ENCODE results near the gene SDC4. TPM values are rescaled to one million over a fixed set of nuclear protein-coding genes. Genes with fewer than 3 reads are reported as not detected.

Gene SDC4
- total RNA-seq, 1 donor from 2014 or later = 7.4 TPM

GRCh38 chr20:45365444-45365970 lies 17.3 kb upstream of the SDC4 start:
- H3K27ac Mint-ChIP-seq (ENCODE audit: unreplicated experiment) = no peak overlapping the region
- H3K36me3 Mint-ChIP-seq (ENCODE audit: low read depth, unreplicated experiment) = peaks cover 15% of the 10 kb centered on the region
- no peak for DNase-seq (ENCODE audit: low spot score)

GRCh38 chr20:45363611-45364492 lies 15.6 kb upstream of the SDC4 start:
- H3K9me3 Mint-ChIP-seq (ENCODE audit: unreplicated experiment) = no peaks in the 10 kb centered on the region
- no peak for DNase-seq (ENCODE audit: low spot score)
- no peak for TF ChIP-seq CTCF (IDR thresholded peaks at IDR 0.05; ENCODE audit: unreplicated experiment)
- peak overlapping the region; percentile 99 for H3K27ac Mint-ChIP-seq (ENCODE audit: unreplicated experiment)
- H3K27me3 Mint-ChIP-seq (ENCODE audit: unreplicated experiment) = peaks cover 8% of the 10 kb centered on the region
- H3K36me3 Mint-ChIP-seq (ENCODE audit: low read depth, unreplicated experiment) = peaks cover 15% of the 10 kb centered on the region
- H3K4me3 Mint-ChIP-seq (ENCODE audit: unreplicated experiment) = peak overlapping the region; percentile 97
- H3K4me1 Mint-ChIP-seq (ENCODE audit: unreplicated experiment) = peaks cover 19% of the 10 kb centered on the region

More at GRCh38 chr20:45365444-45365970, 17.3 kb upstream of the SDC4 start:
- H3K9me3 Mint-ChIP-seq (ENCODE audit: unreplicated experiment) = no peaks in the 10 kb centered on the region
- no peak for TF ChIP-seq CTCF (IDR thresholded peaks at IDR 0.05; ENCODE audit: unreplicated experiment)
- peaks cover 14% of the 10 kb centered on the region for H3K4me1 Mint-ChIP-seq (ENCODE audit: unreplicated experiment)
- peaks cover 8% of the 10 kb centered on the region for H3K27me3 Mint-ChIP-seq (ENCODE audit: unreplicated experiment)
- H3K4me3 Mint-ChIP-seq (ENCODE audit: unreplicated experiment) = no peak overlapping the region

- Mint-ChIP-seq H3K4me1 (ENCODE audit: unreplicated experiment) (peaks cover 15% of the 10 kb centered on the region), H3K27me3 (ENCODE audit: unreplicated experiment) (peaks cover 8% of the 10 kb centered on the region), H3K27ac (ENCODE audit: unreplicated experiment) (peak within 1 kb of the TSS; percentile 99), H3K9me3 (ENCODE audit: unreplicated experiment) (no peaks in the 10 kb centered on the region), H3K4me3 (ENCODE audit: unreplicated experiment) (peak within 1 kb of the TSS; percentile 97), H3K36me3 (ENCODE audit: low read depth, unreplicated experiment) (peaks cover 10% of the 10 kb centered on the region)
- peak; percentile 73 for TF ChIP-seq CTCF (IDR thresholded peaks at IDR 0.05; ENCODE audit: unreplicated experiment)
- peak; percentile 97 for DNase-seq (ENCODE audit: low spot score)
Measured at GRCh38 chr20:45362804-45363610, 14.8 kb upstream of the SDC4 start, which contains the start of gene SYS1. Gene SYS1, plus strand, starts transcription at chr20:45363156. Its CDS starts 376 bp downstream, at chr20:45363532.

GRCh38 chr20:45361793-45362192 lies 13.6 kb upstream of the SDC4 start:
- Mint-ChIP-seq H3K9me3 (ENCODE audit: unreplicated experiment) (no peaks in the 10 kb centered on the region), H3K4me1 (ENCODE audit: unreplicated experiment) (peaks cover 15% of the 10 kb centered on the region), H3K36me3 (ENCODE audit: low read depth, unreplicated experiment) (peaks cover 5% of the 10 kb centered on the region), H3K27me3 (ENCODE audit: unreplicated experiment) (peaks cover 8% of the 10 kb centered on the region), H3K4me3 (ENCODE audit: unreplicated experiment) (no peak overlapping the region), H3K27ac (ENCODE audit: unreplicated experiment) (no peak overlapping the region)
- no peak for TF ChIP-seq CTCF (IDR thresholded peaks at IDR 0.05; ENCODE audit: unreplicated experiment)
- DNase-seq (ENCODE audit: low spot score) = no peak

Data from endothelial cell (in vitro differentiated cells).